ENCODE measurements around the gene TIMM22.

GRCh38 chr17:949623-950303 is 47.2 kb upstream of the TIMM22 start:
- TF ChIP-seq CTCF (conservative IDR thresholded peaks at IDR 0.05) (no peak), ZFX (IDR thresholded peaks at IDR 0.05) (no peak)

All from C4-2B (cell line).